Transverse colon (tissue), 3 donors: ENCODE results near the gene VTI1A.

Experiments
- POLR2A ChIP-seq: fragments of 450-650 bp; IDR thresholded peaks from one replicate; pipeline ENCODE4 v1.6.1; 2016; ENCODE audit warnings: antibody characterized with exemption, mild to moderate bottlenecking, moderate library complexity
- TF ChIP-seq, protein P1 (sequence below), 5 experiments: fragments of 200-600 bp in 3 of 5; fragments of 450-650 bp in 2 of 5; sonication (generic) in 3 of 5; IDR thresholded peaks; 1 replicate in 2 of 5; 2 replicates in 3 of 5; pipeline ENCODE4 v1.5.1; 2016 to 2017; ENCODE audit warnings: antibody characterized with exemption in 5 of 5, inconsistent platforms in 3 of 5, mild to moderate bottlenecking in 2 of 5, moderate library complexity in 1 of 5

DNA sequence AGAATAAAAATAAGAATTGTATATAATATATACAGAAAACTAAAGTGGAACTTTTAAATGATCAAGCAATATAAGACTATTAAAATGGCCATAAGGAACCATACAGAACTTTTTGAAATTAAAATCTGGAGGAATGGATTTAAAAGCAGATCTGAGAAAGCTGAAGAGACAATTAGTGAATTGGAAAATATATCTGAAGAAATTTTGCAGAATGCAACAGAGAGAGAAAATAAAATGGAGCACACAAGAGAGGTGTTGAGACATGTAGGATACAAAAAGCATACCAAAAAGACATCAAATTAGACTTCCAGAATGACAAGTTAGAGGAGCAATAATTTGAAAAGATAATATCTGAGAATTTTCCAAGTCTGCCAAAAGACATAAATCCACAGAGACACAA lies 169.6 kb downstream of the VTI1A start:
- TF ChIP-seq POLR2A, result no peak
- TF ChIP-seq, protein P1, sequence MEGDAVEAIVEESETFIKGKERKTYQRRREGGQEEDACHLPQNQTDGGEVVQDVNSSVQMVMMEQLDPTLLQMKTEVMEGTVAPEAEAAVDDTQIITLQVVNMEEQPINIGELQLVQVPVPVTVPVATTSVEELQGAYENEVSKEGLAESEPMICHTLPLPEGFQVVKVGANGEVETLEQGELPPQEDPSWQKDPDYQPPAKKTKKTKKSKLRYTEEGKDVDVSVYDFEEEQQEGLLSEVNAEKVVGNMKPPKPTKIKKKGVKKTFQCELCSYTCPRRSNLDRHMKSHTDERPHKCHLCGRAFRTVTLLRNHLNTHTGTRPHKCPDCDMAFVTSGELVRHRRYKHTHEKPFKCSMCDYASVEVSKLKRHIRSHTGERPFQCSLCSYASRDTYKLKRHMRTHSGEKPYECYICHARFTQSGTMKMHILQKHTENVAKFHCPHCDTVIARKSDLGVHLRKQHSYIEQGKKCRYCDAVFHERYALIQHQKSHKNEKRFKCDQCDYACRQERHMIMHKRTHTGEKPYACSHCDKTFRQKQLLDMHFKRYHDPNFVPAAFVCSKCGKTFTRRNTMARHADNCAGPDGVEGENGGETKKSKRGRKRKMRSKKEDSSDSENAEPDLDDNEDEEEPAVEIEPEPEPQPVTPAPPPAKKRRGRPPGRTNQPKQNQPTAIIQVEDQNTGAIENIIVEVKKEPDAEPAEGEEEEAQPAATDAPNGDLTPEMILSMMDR (IDR thresholded peaks at IDR 0.05), result no peak
